BLaER1 (cell line): ENCODE results near the gene ARID2.

Source experiments
- H3K27ac ChIP-seq: shearing (Covaris generic); formaldehyde crosslinking; 2 replicates; pipeline ENCODE4 v1.8.1; 2022
- H3K27me3 ChIP-seq: shearing (Covaris generic); formaldehyde crosslinking; 2 replicates; pipeline ENCODE4 v1.8.1; 2022
- H3K36me3 ChIP-seq: shearing (Covaris generic); formaldehyde crosslinking; 2 replicates; pipeline ENCODE4 v1.8.1; 2022
- H3K4me1 ChIP-seq: shearing (Covaris generic); formaldehyde crosslinking; 2 replicates; pipeline ENCODE4 v1.8.1; 2022
- H3K4me2 ChIP-seq: shearing (Covaris generic); formaldehyde crosslinking; 2 replicates; pipeline ENCODE4 v1.8.1; 2022
- H3K4me3 ChIP-seq: shearing (Covaris generic); formaldehyde crosslinking; 2 replicates; pipeline ENCODE4 v1.8.1; 2022
- H3K9ac ChIP-seq: shearing (Covaris generic); formaldehyde crosslinking; 2 replicates; pipeline ENCODE4 v1.8.1; 2022
- H3K9me3 ChIP-seq: shearing (Covaris generic); formaldehyde crosslinking; 2 replicates; pipeline ENCODE4 v1.8.1; 2022
- H4K20me1 ChIP-seq: shearing (Covaris generic); formaldehyde crosslinking; 2 replicates; pipeline ENCODE4 v1.8.1; 2022
- Cebpa-rat ChIP-seq: shearing (Covaris generic); IDR thresholded peaks from 2 replicates; pipeline ENCODE4 v1.8.1; 2022

The ARID2 gene

GRCh38 chr12:45696049-45696448 lies 33.5 kb upstream of the ARID2 start:
- peaks cover 21% of the 10 kb centered on the region for H3K9me3 ChIP-seq
- no peak overlapping the region for H3K9ac ChIP-seq
- H3K4me3 ChIP-seq = no peak overlapping the region
- peaks cover 14% of the 10 kb centered on the region; the same call in 1 of the 2 replicates for H3K36me3 ChIP-seq
- no peak for TF ChIP-seq Cebpa-rat
- no peaks in the 10 kb centered on the region for H3K4me1 ChIP-seq
- no peak overlapping the region for H3K27ac ChIP-seq
- no peaks in the 10 kb centered on the region for H4K20me1 ChIP-seq
- no peak overlapping the region for H3K4me2 ChIP-seq
- H3K27me3 ChIP-seq = no peaks in the 10 kb centered on the region

DNA sequence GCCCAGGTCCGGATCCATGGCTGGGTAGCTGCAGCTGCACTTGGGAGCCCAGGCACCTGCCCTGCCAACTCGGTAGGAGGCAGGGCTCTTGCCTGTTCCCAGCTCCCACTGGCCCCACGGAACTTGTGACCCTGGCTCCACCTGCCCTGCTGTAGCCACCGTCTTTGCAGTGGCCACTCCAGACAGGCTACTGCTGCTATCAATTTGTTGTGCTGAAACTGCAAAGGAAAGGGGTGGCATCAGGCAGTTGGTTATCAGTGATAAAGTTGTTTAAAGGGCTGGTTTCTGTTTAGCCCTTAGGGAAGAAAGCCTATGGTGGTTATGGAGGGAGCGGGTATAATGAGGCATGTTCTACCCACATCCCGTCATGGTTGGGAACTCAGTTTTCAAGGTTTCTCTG lies 32.1 kb upstream of the ARID2 start:
- no peak overlapping the region for H3K4me3 ChIP-seq
- no peaks in the 10 kb centered on the region for H3K4me1 ChIP-seq
- no peak overlapping the region for H3K4me2 ChIP-seq
- no peaks in the 10 kb centered on the region for H3K27me3 ChIP-seq
- H3K36me3 ChIP-seq = peaks cover 14% of the 10 kb centered on the region; the same call in 1 of the 2 replicates
- TF ChIP-seq Cebpa-rat = no peak
- H4K20me1 ChIP-seq = no peaks in the 10 kb centered on the region
- H3K27ac ChIP-seq = no peak overlapping the region
- peaks cover 27% of the 10 kb centered on the region for H3K9me3 ChIP-seq
- H3K9ac ChIP-seq = no peak overlapping the region

DNA sequence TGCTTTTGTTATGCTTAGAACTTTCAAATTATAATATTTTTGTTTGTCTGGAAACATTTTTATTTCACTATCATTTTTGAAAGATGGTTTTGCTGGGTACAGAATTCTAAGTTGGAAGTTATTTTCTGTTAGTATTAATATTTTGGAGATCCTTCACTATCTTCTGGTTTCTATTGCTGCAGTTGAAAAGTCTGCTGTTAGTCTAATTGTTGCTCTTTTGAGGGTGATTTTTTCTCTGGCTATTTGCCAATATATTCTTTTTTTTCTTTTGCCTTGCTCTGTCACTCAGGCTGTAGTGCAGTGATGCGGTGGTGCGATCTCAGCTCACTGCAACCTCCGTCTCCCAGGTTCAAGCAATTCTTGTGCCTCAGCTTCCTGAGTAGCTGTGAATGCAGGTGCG lies 28.2 kb upstream of the ARID2 start:
- Histone ChIP-seq H3K9ac (no peak overlapping the region), H3K27me3 (no peaks in the 10 kb centered on the region), H4K20me1 (no peaks in the 10 kb centered on the region), H3K4me1 (no peaks in the 10 kb centered on the region), H3K4me2 (no peak overlapping the region), H3K9me3 (peaks cover 19% of the 10 kb centered on the region), H3K27ac (no peak overlapping the region), H3K36me3 (peaks cover 10% of the 10 kb centered on the region; the same call in 1 of the 2 replicates), H3K4me3 (no peak overlapping the region)
- no peak for TF ChIP-seq Cebpa-rat

- peaks cover 6% of the 10 kb centered on the region for H3K9me3 ChIP-seq
- H3K4me1 ChIP-seq = no peaks in the 10 kb centered on the region
- no peak overlapping the region for H3K4me2 ChIP-seq
- no peaks in the 10 kb centered on the region for H4K20me1 ChIP-seq
- H3K9ac ChIP-seq = no peak overlapping the region
- no peak overlapping the region for H3K4me3 ChIP-seq
- H3K36me3 ChIP-seq = no peaks in the 10 kb centered on the region
- no peak overlapping the region for H3K27ac ChIP-seq
- H3K27me3 ChIP-seq = no peaks in the 10 kb centered on the region
- TF ChIP-seq Cebpa-rat = no peak
Observed at GRCh38 chr12:45703942-45704341, 25.6 kb upstream of the ARID2 start.

DNA sequence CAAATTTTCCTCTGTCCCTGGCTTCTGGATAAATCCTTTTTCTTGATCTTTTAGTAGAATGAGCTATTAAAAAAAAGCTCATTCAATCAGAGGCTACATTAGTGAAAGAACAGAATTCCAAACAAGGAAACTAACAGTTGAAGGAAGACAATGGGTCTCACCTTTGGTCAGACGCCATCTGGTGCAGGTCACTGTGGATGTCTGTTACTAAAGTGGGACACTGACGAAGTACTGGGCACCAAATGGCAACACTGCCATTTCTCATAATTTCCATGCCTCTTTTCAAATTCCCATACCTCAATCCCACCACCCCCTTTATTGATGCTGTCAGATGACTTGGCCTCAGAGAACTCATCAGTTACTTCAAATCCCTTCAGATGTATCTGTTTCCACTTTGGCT lies 24.5 kb upstream of the ARID2 start:
- Histone ChIP-seq H3K27me3 (no peaks in the 10 kb centered on the region), H3K4me2 (no peak overlapping the region), H3K4me3 (no peak overlapping the region), H3K36me3 (no peaks in the 10 kb centered on the region), H3K9me3 (peaks cover 6% of the 10 kb centered on the region), H3K4me1 (no peaks in the 10 kb centered on the region), H3K9ac (no peak overlapping the region), H3K27ac (no peak overlapping the region), H4K20me1 (no peaks in the 10 kb centered on the region)
- no peak for TF ChIP-seq Cebpa-rat

GRCh38 chr12:45705404-45705803 lies 24.1 kb upstream of the ARID2 start:
- H3K9ac ChIP-seq = no peak overlapping the region
- no peak for TF ChIP-seq Cebpa-rat

GRCh38 chr12:45707241-45707857 lies 22.2 kb upstream of the ARID2 start:
- H4K20me1 ChIP-seq = no peaks in the 10 kb centered on the region
- no peaks in the 10 kb centered on the region for H3K9me3 ChIP-seq
- H3K36me3 ChIP-seq = no peaks in the 10 kb centered on the region
- no peak overlapping the region for H3K4me2 ChIP-seq
- no peaks in the 10 kb centered on the region for H3K4me1 ChIP-seq
- no peak for TF ChIP-seq Cebpa-rat
- no peaks in the 10 kb centered on the region for H3K27me3 ChIP-seq
- H3K4me3 ChIP-seq = no peak overlapping the region
- H3K27ac ChIP-seq = no peak overlapping the region
- no peak overlapping the region for H3K9ac ChIP-seq

More at GRCh38 chr12:45705404-45705803, 24.1 kb upstream of the ARID2 start:
- Histone ChIP-seq H3K4me3 (no peak overlapping the region), H3K27ac (no peak overlapping the region), H4K20me1 (no peaks in the 10 kb centered on the region), H3K36me3 (no peaks in the 10 kb centered on the region), H3K27me3 (no peaks in the 10 kb centered on the region), H3K4me1 (no peaks in the 10 kb centered on the region), H3K9me3 (peaks cover 6% of the 10 kb centered on the region), H3K4me2 (no peak overlapping the region)

- no peaks in the 10 kb centered on the region for H4K20me1 ChIP-seq
- no peak overlapping the region for H3K4me3 ChIP-seq
- no peak for TF ChIP-seq Cebpa-rat
- H3K4me2 ChIP-seq = no peak overlapping the region
- no peaks in the 10 kb centered on the region for H3K36me3 ChIP-seq
- no peak overlapping the region for H3K27ac ChIP-seq
- no peaks in the 10 kb centered on the region for H3K27me3 ChIP-seq
- H3K9me3 ChIP-seq = no peaks in the 10 kb centered on the region
- H3K9ac ChIP-seq = no peak overlapping the region
- H3K4me1 ChIP-seq = no peaks in the 10 kb centered on the region
Observed at GRCh38 chr12:45708363-45708762, 21.1 kb upstream of the ARID2 start.

GRCh38 chr12:45708901-45709300 lies 20.6 kb upstream of the ARID2 start:
- Histone ChIP-seq H3K9ac (no peak overlapping the region), H3K4me3 (no peak overlapping the region)

GRCh38 chr12:45712319-45712718 lies 17.2 kb upstream of the ARID2 start:
- H3K9ac ChIP-seq = no peak overlapping the region
- H3K27me3 ChIP-seq = no peaks in the 10 kb centered on the region
- H4K20me1 ChIP-seq = no peaks in the 10 kb centered on the region
- H3K4me2 ChIP-seq = no peak overlapping the region
- H3K36me3 ChIP-seq = no peaks in the 10 kb centered on the region
- no peak for TF ChIP-seq Cebpa-rat
- no peak overlapping the region for H3K27ac ChIP-seq
- H3K4me3 ChIP-seq = no peak overlapping the region
- H3K4me1 ChIP-seq = no peaks in the 10 kb centered on the region
- no peaks in the 10 kb centered on the region for H3K9me3 ChIP-seq

More at GRCh38 chr12:45708901-45709300, 20.6 kb upstream of the ARID2 start:
- Histone ChIP-seq H3K27me3 (no peaks in the 10 kb centered on the region), H4K20me1 (no peaks in the 10 kb centered on the region), H3K9me3 (no peaks in the 10 kb centered on the region), H3K4me2 (no peak overlapping the region), H3K27ac (no peak overlapping the region), H3K36me3 (no peaks in the 10 kb centered on the region), H3K4me1 (no peaks in the 10 kb centered on the region)
- no peak for TF ChIP-seq Cebpa-rat

DNA sequence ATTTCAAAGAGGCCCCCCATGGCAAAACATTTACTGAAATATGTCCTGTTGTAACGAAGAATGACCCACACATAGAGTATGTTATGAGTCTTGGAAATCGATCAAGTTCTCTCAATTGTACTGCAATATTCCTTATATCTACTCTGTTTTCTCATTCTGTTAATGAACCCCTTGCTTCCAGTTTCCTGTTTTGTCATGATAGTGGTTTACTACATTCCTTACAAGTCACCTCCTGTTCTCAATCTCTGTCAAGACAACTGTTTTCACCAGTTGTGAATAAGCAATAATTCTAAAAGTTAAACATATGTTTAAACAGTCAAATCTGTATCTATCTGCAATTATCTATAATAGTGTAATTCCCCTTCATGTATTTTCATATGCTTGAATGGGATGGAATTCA lies 16.4 kb upstream of the ARID2 start:
- peaks cover under 1% of the 10 kb centered on the region; the same call in 1 of the 2 replicates for H3K36me3 ChIP-seq
- no peaks in the 10 kb centered on the region for H3K9me3 ChIP-seq
- peaks cover 6% of the 10 kb centered on the region for H4K20me1 ChIP-seq
- no peaks in the 10 kb centered on the region for H3K27me3 ChIP-seq
- no peak overlapping the region for H3K4me2 ChIP-seq
- H3K9ac ChIP-seq = no peak overlapping the region
- H3K27ac ChIP-seq = no peak overlapping the region
- TF ChIP-seq Cebpa-rat = no peak
- no peak overlapping the region for H3K4me3 ChIP-seq
- no peaks in the 10 kb centered on the region for H3K4me1 ChIP-seq
